ENCODE measurements around the gene HNRNPA1L2. TPM values are rescaled to one million over a fixed set of nuclear protein-coding genes. Genes with fewer than 3 reads are reported as not detected.

HNRNPA1L2 gene
- total RNA-seq, 2 experiments from 2014 or later: 6.2 to 6.7 TPM

Other genes starting within 250 kb of the HNRNPA1L2 start
- gene THSD1, start 236.3 kb upstream of the HNRNPA1L2 start, total RNA-seq: under 1 TPM in 1 of 2 experiments, not detected in 1; 0.07 TPM
- 10 to 100 TPM; 25.3 to 32.0 TPM for gene VPS36, start 191.8 kb upstream of the HNRNPA1L2 start, total RNA-seq
- 10 to 100 TPM; 81.3 to 82.8 TPM for gene CKAP2, start 187.0 kb upstream of the HNRNPA1L2 start, total RNA-seq
- 10 to 100 TPM; 42.7 to 44.1 TPM for gene SUGT1, start 10.4 kb downstream of the HNRNPA1L2 start, total RNA-seq
- gene CNMD, start 97.4 kb downstream of the HNRNPA1L2 start, total RNA-seq: not detected
- not detected for gene PCDH8, start 206.2 kb downstream of the HNRNPA1L2 start, total RNA-seq